ENCODE results near the gene DGKA.
"Not testable (repeated sequence)": the region's sequence is repeated elsewhere in the genome, so short reads cannot be mapped to it uniquely, and the experiment has no call there.

Gene DGKA

GRCh38 chr12:55985976-55986375 is 55.0 kb downstream of the DGKA start:
- H3K4me3 ChIP-seq (ENCODE audit: low read length); H3K18ac ChIP-seq (ENCODE audit: low read length); H3K27ac ChIP-seq (ENCODE audit: low read depth, low read length); H3K79me2 ChIP-seq (ENCODE audit: control insufficient read depth, insufficient read depth, low read length); H3K4me1 ChIP-seq (ENCODE audit: control insufficient read depth, low read depth, low read length); H2BK15ac ChIP-seq (replicated peaks; ENCODE audit: low read depth); H2BK5ac ChIP-seq (ENCODE audit: low read length); DNase-seq; H3K4ac ChIP-seq (ENCODE audit: low read depth, low read length); H2BK120ac ChIP-seq (ENCODE audit: low read depth, low read length); H4K5ac ChIP-seq (ENCODE audit: low read length); H3K56ac ChIP-seq (ENCODE audit: low read length); H3K23ac ChIP-seq (ENCODE audit: low read length); H4K8ac ChIP-seq (ENCODE audit: low read depth, low read length); H3K9ac ChIP-seq (ENCODE audit: low read length); H2AK5ac ChIP-seq (ENCODE audit: low read length); H3K27me3 ChIP-seq (ENCODE audit: insufficient read depth, low read length, poor library complexity); H3K79me1 ChIP-seq (ENCODE audit: low read length); H3K4me2 ChIP-seq (ENCODE audit: low read length); H3K36me3 ChIP-seq (ENCODE audit: control insufficient read depth, insufficient read depth, low read length): not testable (repeated sequence)
- no CpG with 5 or more reads among the region's 7 CpGs for WGBS (ENCODE audit: extremely low coverage, insufficient coverage, low lambda C conversion rate)

GRCh38 chr12:55991110-55991509 is 60.1 kb downstream of the DGKA start:
- no peak overlapping the region for H3K23ac ChIP-seq (ENCODE audit: low read length)
- no peak overlapping the region for H3K4me2 ChIP-seq (ENCODE audit: low read length)
- H2BK5ac ChIP-seq (ENCODE audit: low read length): no peak overlapping the region
- H3K27me3 ChIP-seq (ENCODE audit: insufficient read depth, low read length, poor library complexity): no peaks in the 10 kb centered on the region
- no peak overlapping the region for H2BK15ac ChIP-seq (replicated peaks; ENCODE audit: low read depth)
- no peak overlapping the region for H3K27ac ChIP-seq (ENCODE audit: low read depth, low read length)
- no peak overlapping the region for H2BK120ac ChIP-seq (ENCODE audit: low read depth, low read length)
- H3K4me1 ChIP-seq (ENCODE audit: control insufficient read depth, low read depth, low read length): no peaks in the 10 kb centered on the region
- H3K79me1 ChIP-seq (ENCODE audit: low read length): no peaks in the 10 kb centered on the region
- peaks cover 16% of the 10 kb centered on the region for H3K36me3 ChIP-seq (ENCODE audit: control insufficient read depth, insufficient read depth, low read length)
- H4K5ac ChIP-seq (ENCODE audit: low read length): no peak overlapping the region
- H3K4me3 ChIP-seq (ENCODE audit: low read length): no peak overlapping the region
- no peak for DNase-seq
- H3K18ac ChIP-seq (ENCODE audit: low read length): no peak overlapping the region
- no peaks in the 10 kb centered on the region for H3K79me2 ChIP-seq (ENCODE audit: control insufficient read depth, insufficient read depth, low read length)
- no CpG with 5 or more reads among the region's 3 CpGs for WGBS (ENCODE audit: extremely low coverage, insufficient coverage, low lambda C conversion rate)
- H3K56ac ChIP-seq (ENCODE audit: low read length): no peak overlapping the region
- no peak overlapping the region for H3K9ac ChIP-seq (ENCODE audit: low read length)
- H3K4ac ChIP-seq (ENCODE audit: low read depth, low read length): no peak overlapping the region
- no peak overlapping the region for H2AK5ac ChIP-seq (ENCODE audit: low read length)
- H4K8ac ChIP-seq (ENCODE audit: low read depth, low read length): no peak overlapping the region

- H3K56ac ChIP-seq (ENCODE audit: low read length): no peak overlapping the region
- no peak overlapping the region for H3K4me2 ChIP-seq (ENCODE audit: low read length)
- WGBS (ENCODE audit: extremely low coverage, insufficient coverage, low lambda C conversion rate): no CpG with 5 or more reads among the region's 4 CpGs
- no peaks in the 10 kb centered on the region for H3K4me1 ChIP-seq (ENCODE audit: control insufficient read depth, low read depth, low read length)
- no peaks in the 10 kb centered on the region for H3K79me2 ChIP-seq (ENCODE audit: control insufficient read depth, insufficient read depth, low read length)
- no peak overlapping the region for H2BK5ac ChIP-seq (ENCODE audit: low read length)
- no peak overlapping the region for H3K27ac ChIP-seq (ENCODE audit: low read depth, low read length)
- no peak overlapping the region for H3K9ac ChIP-seq (ENCODE audit: low read length)
- H3K36me3 ChIP-seq (ENCODE audit: control insufficient read depth, insufficient read depth, low read length): peaks cover 15% of the 10 kb centered on the region
- no peak overlapping the region for H2BK120ac ChIP-seq (ENCODE audit: low read depth, low read length)
- no peak overlapping the region for H4K5ac ChIP-seq (ENCODE audit: low read length)
- no peaks in the 10 kb centered on the region for H3K27me3 ChIP-seq (ENCODE audit: insufficient read depth, low read length, poor library complexity)
- no peak overlapping the region for H2AK5ac ChIP-seq (ENCODE audit: low read length)
- H4K8ac ChIP-seq (ENCODE audit: low read depth, low read length): no peak overlapping the region
- DNase-seq: no peak
- no peak overlapping the region for H3K4ac ChIP-seq (ENCODE audit: low read depth, low read length)
- H2BK15ac ChIP-seq (replicated peaks; ENCODE audit: low read depth): no peak overlapping the region
- no peak overlapping the region for H3K18ac ChIP-seq (ENCODE audit: low read length)
- no peak overlapping the region for H3K4me3 ChIP-seq (ENCODE audit: low read length)
- no peaks in the 10 kb centered on the region for H3K79me1 ChIP-seq (ENCODE audit: low read length)
- H3K23ac ChIP-seq (ENCODE audit: low read length): no peak overlapping the region
Observed at GRCh38 chr12:55993230-55993853, 62.4 kb downstream of the DGKA start.

- Histone ChIP-seq H3K27ac (ENCODE audit: low read depth, low read length) (no peak overlapping the region), H2AK5ac (ENCODE audit: low read length) (no peak overlapping the region), H3K79me2 (ENCODE audit: control insufficient read depth, insufficient read depth, low read length) (no peaks in the 10 kb centered on the region), H3K4me2 (ENCODE audit: low read length) (no peak overlapping the region), H3K36me3 (ENCODE audit: control insufficient read depth, insufficient read depth, low read length) (peaks cover 12% of the 10 kb centered on the region), H3K4ac (ENCODE audit: low read depth, low read length) (no peak overlapping the region), H2BK5ac (ENCODE audit: low read length) (no peak overlapping the region), H2BK15ac (replicated peaks; ENCODE audit: low read depth) (no peak overlapping the region), H3K18ac (ENCODE audit: low read length) (no peak overlapping the region), H3K4me1 (ENCODE audit: control insufficient read depth, low read depth, low read length) (no peaks in the 10 kb centered on the region), H3K23ac (ENCODE audit: low read length) (no peak overlapping the region), H4K5ac (ENCODE audit: low read length) (no peak overlapping the region), H4K8ac (ENCODE audit: low read depth, low read length) (no peak overlapping the region), H3K27me3 (ENCODE audit: insufficient read depth, low read length, poor library complexity) (no peaks in the 10 kb centered on the region), H3K56ac (ENCODE audit: low read length) (no peak overlapping the region), H3K9ac (ENCODE audit: low read length) (no peak overlapping the region), H3K79me1 (ENCODE audit: low read length) (no peaks in the 10 kb centered on the region), H2BK120ac (ENCODE audit: low read depth, low read length) (no peak overlapping the region), H3K4me3 (ENCODE audit: low read length) (no peak overlapping the region)
- DNase-seq: no peak
- no CpG with 5 or more reads among the region's 8 CpGs for WGBS (ENCODE audit: extremely low coverage, insufficient coverage, low lambda C conversion rate)
Observed at GRCh38 chr12:55995366-55995765, 64.4 kb downstream of the DGKA start.

- Histone ChIP-seq H2AK5ac (ENCODE audit: low read length) (no peak overlapping the region), H3K23ac (ENCODE audit: low read length) (no peak overlapping the region), H3K4me2 (ENCODE audit: low read length) (no peak overlapping the region), H4K8ac (ENCODE audit: low read depth, low read length) (no peak overlapping the region), H3K36me3 (ENCODE audit: control insufficient read depth, insufficient read depth, low read length) (peaks cover 3% of the 10 kb centered on the region), H2BK15ac (replicated peaks; ENCODE audit: low read depth) (no peak overlapping the region), H3K56ac (ENCODE audit: low read length) (no peak overlapping the region), H3K4ac (ENCODE audit: low read depth, low read length) (no peak overlapping the region), H2BK120ac (ENCODE audit: low read depth, low read length) (no peak overlapping the region), H4K5ac (ENCODE audit: low read length) (no peak overlapping the region), H3K4me1 (ENCODE audit: control insufficient read depth, low read depth, low read length) (no peaks in the 10 kb centered on the region), H3K27ac (ENCODE audit: low read depth, low read length) (no peak overlapping the region), H3K79me2 (ENCODE audit: control insufficient read depth, insufficient read depth, low read length) (no peaks in the 10 kb centered on the region), H2BK5ac (ENCODE audit: low read length) (no peak overlapping the region), H3K79me1 (ENCODE audit: low read length) (no peaks in the 10 kb centered on the region), H3K27me3 (ENCODE audit: insufficient read depth, low read length, poor library complexity) (no peaks in the 10 kb centered on the region), H3K18ac (ENCODE audit: low read length) (no peak overlapping the region), H3K4me3 (ENCODE audit: low read length) (no peak overlapping the region), H3K9ac (ENCODE audit: low read length) (no peak overlapping the region)
- DNase-seq: peak; percentile 55
- no CpG with 5 or more reads among the region's 14 CpGs for WGBS (ENCODE audit: extremely low coverage, insufficient coverage, low lambda C conversion rate)
Observed at GRCh38 chr12:55996201-55996714, 65.3 kb downstream of the DGKA start.
